Adipose tissue (tissue), 3 donors: ENCODE results near the gene NPHS1. TPM values are rescaled to one million over a fixed set of nuclear protein-coding genes. Genes with fewer than 3 reads are reported as not detected.
A peak's percentile ranks its signal among the peaks of the same experiment; 100 is the strongest.
"Not testable (repeated sequence)": the region's sequence is repeated elsewhere in the genome, so short reads cannot be mapped to it uniquely, and the experiment has no call there.

Experiments
- H3K27ac ChIP-seq: one replicate; pipeline ENCODE4 v1.5.1; 2013; ENCODE audit warnings: low read depth, low read length
- WGBS, 3 donors: extraction: QIAGEN DNeasy Blood & Tissue Kit; methylation state at CpG; one replicate each; pipeline ENCODE4 v1.1.7; 2013; 5-methylcytosine and 5-hydroxymethylcytosine counted together
- polyA plus RNA-seq, 3 donors: library from polyadenylated mRNA; stranded (reverse); fragments of 200-250 nt; gene quantifications; one replicate each; pipeline ENCODE4 v1.2.3, GENCODE V29; 2013
- donor health status: healthy with polysubstance abuse.
- donor health status: Bipolar disorder and iron deficiency.
- donor health status: healthy.

Gene NPHS1
- 10 to 100 TPM in 1 of 3 donors, under 1 TPM in 1, not detected in 1; 0.42 to 13.6 TPM for polyA plus RNA-seq

GRCh38 chr19:35852029-35852780 lies at the start of gene NPHS1:
Gene NPHS1, minus strand, starts transcription at chr19:35852504. Its CDS starts 667 bp downstream, at chr19:35851837.
- 35 to 56% (median 53%) methylated on average over 9 of the region's 9 CpGs for WGBS, 3 donors

GRCh38 chr19:35901055-35901644 lies 48.8 kb upstream of the NPHS1 start:
- H3K27ac ChIP-seq = peak overlapping the region; percentile 67
- WGBS, 3 donors = 82 to 86% (median 86%) methylated on average over 2 of the region's 2 CpGs

More at GRCh38 chr19:35852029-35852780, at the start of gene NPHS1:
- H3K27ac ChIP-seq = no peak within 1 kb of the TSS

GRCh38 chr19:35899547-35900214 lies 47.4 kb upstream of the NPHS1 start:
- 0 to 1% (median 0%) methylated on average over 32 to 42 of the region's 43 CpGs for WGBS, 3 donors
- H3K27ac ChIP-seq = peak overlapping the region; percentile 34

GRCh38 chr19:35898499-35898809 lies 46.1 kb upstream of the NPHS1 start:
- WGBS, 3 donors = 8 to 11% (median 10%) methylated on average over 17 of the region's 17 CpGs
- no peak overlapping the region for H3K27ac ChIP-seq

GRCh38 chr19:35897706-35898451 lies 45.6 kb upstream of the NPHS1 start:
- WGBS, 3 donors = 90 to 93% (median 91%) methylated on average over 13 of the region's 13 CpGs

GRCh38 chr19:35896643-35897040 lies 44.3 kb upstream of the NPHS1 start:
- 94 to 96% (median 94%) methylated on average over 13 of the region's 13 CpGs for WGBS, 3 donors
- H3K27ac ChIP-seq = no peak overlapping the region

More at GRCh38 chr19:35897706-35898451, 45.6 kb upstream of the NPHS1 start:
- H3K27ac ChIP-seq = no peak overlapping the region

GRCh38 chr19:35895911-35896642 lies 43.8 kb upstream of the NPHS1 start:
- no peak overlapping the region for H3K27ac ChIP-seq
- WGBS, 3 donors = 88 to 91% (median 88%) methylated on average over 21 of the region's 21 CpGs

- no peak overlapping the region for H3K27ac ChIP-seq
- 97 to 100% (median 99%) methylated on average over 2 of the region's 2 CpGs for WGBS, 3 donors
Observed at GRCh38 chr19:35894342-35894741, 42.0 kb upstream of the NPHS1 start.

- WGBS, 3 donors = 96 to 98% (median 97%) methylated on average over 3 of the region's 3 CpGs
- H3K27ac ChIP-seq = not testable (repeated sequence)
Observed at GRCh38 chr19:35891819-35892218, 39.5 kb upstream of the NPHS1 start.

- H3K27ac ChIP-seq = no peak overlapping the region
- 88 to 95% (median 94%) methylated on average over 13 of the region's 13 CpGs for WGBS, 3 donors
Observed at GRCh38 chr19:35890113-35890650, 37.9 kb upstream of the NPHS1 start.

GRCh38 chr19:35889370-35890112 lies 37.2 kb upstream of the NPHS1 start:
- H3K27ac ChIP-seq = no peak overlapping the region
- WGBS, 3 donors = 91 to 95% (median 94%) methylated on average over 18 of the region's 18 CpGs

- 93 to 95% (median 93%) methylated on average over 9 of the region's 9 CpGs for WGBS, 3 donors
- no peak overlapping the region for H3K27ac ChIP-seq
Observed at GRCh38 chr19:35888398-35888797, 36.1 kb upstream of the NPHS1 start.

- WGBS, 3 donors = 87 to 95% (median 91%) methylated on average over 5 of the region's 5 CpGs
- no peak overlapping the region for H3K27ac ChIP-seq
Observed at GRCh38 chr19:35887197-35887596, 34.9 kb upstream of the NPHS1 start.

GRCh38 chr19:35885904-35886303 lies 33.6 kb upstream of the NPHS1 start:
- no peak overlapping the region for H3K27ac ChIP-seq
- WGBS, 3 donors = 92 to 96% (median 94%) methylated on average over 7 to 8 of the region's 8 CpGs

- H3K27ac ChIP-seq = no peak overlapping the region
- 88 to 95% (median 94%) methylated on average over 6 of the region's 6 CpGs for WGBS, 3 donors
Observed at GRCh38 chr19:35885225-35885738, 33.0 kb upstream of the NPHS1 start.

- no peak overlapping the region for H3K27ac ChIP-seq
- WGBS, 3 donors = 46 to 70% (median 67%) methylated on average over 2 of the region's 2 CpGs
Observed at GRCh38 chr19:35883882-35884281, 31.6 kb upstream of the NPHS1 start.
